LNCAP (cell line): ENCODE measurements around the gene ADAM15.

ENCODE experiments used
- TF ChIP-seq, protein P1 (sequence below): fragments of 450-650 bp; IDR thresholded peaks from 2 replicates; pipeline ENCODE4 v1.5.1; 2017; ENCODE audit warnings: mild to moderate bottlenecking

The ADAM15 gene

DNA sequence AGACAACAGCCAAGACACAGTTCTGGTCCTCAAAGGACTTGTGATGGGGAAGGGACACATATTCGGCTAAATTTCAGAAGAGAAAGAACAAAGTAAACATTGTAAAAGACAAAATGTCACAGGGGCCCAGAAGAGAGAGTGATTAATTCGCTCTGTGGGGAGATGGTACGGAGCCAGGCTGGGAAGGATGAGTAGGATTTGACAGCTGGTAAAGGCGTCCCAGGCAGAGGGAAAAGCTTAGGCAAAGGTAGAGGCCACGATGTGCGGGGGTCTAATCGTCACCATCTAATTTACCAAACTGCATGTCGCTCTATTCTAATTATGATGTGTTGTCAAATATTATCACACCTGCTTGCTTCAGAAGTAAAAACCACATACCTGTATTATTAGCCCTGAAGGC is 59.3 kb downstream of the ADAM15 start:
- TF ChIP-seq, protein P1, sequence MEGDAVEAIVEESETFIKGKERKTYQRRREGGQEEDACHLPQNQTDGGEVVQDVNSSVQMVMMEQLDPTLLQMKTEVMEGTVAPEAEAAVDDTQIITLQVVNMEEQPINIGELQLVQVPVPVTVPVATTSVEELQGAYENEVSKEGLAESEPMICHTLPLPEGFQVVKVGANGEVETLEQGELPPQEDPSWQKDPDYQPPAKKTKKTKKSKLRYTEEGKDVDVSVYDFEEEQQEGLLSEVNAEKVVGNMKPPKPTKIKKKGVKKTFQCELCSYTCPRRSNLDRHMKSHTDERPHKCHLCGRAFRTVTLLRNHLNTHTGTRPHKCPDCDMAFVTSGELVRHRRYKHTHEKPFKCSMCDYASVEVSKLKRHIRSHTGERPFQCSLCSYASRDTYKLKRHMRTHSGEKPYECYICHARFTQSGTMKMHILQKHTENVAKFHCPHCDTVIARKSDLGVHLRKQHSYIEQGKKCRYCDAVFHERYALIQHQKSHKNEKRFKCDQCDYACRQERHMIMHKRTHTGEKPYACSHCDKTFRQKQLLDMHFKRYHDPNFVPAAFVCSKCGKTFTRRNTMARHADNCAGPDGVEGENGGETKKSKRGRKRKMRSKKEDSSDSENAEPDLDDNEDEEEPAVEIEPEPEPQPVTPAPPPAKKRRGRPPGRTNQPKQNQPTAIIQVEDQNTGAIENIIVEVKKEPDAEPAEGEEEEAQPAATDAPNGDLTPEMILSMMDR, result no peak

DNA sequence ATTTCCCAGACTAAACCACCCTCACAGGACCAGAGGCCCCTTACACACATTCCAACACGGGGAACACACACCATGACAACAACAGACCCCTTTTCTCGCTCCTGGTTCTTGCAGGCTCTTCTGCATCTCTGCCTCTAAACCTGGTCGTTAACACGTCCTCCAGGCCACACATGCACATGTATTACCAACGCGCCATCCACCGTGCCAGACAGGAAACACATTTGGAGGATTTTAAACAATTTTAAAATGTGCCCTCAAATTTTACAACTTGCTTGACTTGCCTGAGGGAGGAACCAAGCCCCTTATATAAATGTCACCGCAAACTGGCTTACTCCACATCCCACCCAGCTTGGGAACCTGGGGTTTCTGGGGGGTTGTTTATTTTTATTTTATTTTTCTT is 59.7 kb downstream of the ADAM15 start:
- TF ChIP-seq, protein P1, result no peak
